Measurements from ENCODE around the gene USF3.

DNA sequence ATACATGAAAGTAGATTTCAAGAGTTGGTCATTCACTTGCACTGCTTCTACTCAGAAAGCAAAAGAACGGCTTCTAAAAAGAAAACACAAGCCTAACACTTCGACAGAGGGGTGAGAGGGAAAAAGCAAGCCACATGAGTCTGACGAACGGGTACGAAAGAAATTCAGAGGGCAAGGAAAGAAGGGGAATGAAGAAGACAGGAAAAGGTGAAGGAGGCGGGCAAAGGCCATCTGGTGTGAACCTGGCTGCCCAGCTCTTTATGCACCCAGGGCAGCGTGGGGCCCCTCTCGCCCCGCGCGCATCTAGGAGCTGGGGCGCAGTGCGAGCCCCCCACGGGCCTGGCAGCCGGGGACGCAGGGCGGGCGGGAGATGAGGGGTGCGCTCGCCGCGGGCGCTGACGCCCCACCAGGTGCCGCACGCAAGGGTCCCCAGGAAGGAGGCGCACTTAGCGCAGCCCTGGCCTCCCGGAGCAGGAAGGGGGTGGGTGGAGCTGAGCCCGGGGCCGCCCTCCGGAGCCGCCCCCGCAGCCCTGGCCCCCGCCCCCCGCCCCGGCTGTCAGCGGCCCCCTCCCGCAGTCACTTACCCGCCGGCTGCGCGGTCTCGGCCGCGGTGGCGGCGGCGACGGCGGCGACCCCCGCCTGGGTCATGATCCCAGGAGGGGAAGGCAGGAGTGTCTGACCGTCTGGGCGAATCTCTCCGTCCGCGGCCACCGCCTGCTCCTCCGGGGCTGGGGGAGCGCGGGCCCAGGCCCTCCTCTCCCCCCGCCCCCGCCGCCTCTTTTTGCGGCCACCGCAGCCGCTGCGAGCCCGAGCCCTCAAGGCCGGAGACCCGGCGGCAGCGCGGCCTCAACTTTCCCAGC, at the start of gene USF3:
- TF ChIP-seq POLR2A (IDR thresholded peaks at IDR 0.05) (peak; percentile 13), EP300 (IDR thresholded peaks at IDR 0.05) (no peak)
- TF ChIP-seq, protein P1, sequence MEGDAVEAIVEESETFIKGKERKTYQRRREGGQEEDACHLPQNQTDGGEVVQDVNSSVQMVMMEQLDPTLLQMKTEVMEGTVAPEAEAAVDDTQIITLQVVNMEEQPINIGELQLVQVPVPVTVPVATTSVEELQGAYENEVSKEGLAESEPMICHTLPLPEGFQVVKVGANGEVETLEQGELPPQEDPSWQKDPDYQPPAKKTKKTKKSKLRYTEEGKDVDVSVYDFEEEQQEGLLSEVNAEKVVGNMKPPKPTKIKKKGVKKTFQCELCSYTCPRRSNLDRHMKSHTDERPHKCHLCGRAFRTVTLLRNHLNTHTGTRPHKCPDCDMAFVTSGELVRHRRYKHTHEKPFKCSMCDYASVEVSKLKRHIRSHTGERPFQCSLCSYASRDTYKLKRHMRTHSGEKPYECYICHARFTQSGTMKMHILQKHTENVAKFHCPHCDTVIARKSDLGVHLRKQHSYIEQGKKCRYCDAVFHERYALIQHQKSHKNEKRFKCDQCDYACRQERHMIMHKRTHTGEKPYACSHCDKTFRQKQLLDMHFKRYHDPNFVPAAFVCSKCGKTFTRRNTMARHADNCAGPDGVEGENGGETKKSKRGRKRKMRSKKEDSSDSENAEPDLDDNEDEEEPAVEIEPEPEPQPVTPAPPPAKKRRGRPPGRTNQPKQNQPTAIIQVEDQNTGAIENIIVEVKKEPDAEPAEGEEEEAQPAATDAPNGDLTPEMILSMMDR (IDR thresholded peaks at IDR 0.05), result peak in 1 of 3 donors; percentile 22

Measured in ovary (tissue), 3 donors.